C4-2B (cell line): Measurements from ENCODE around the gene HCN3.

Source experiments
- H3K27ac ChIP-seq: fragments of 450-650 bp; 2 replicates; pipeline ENCODE4 v1.5.1; 2017
- CTCF ChIP-seq: fragments of 450-650 bp; conservative IDR thresholded peaks from 2 replicates; pipeline ENCODE4 v1.5.1; 2017; ENCODE audit warnings: mild to moderate bottlenecking
- ZFX ChIP-seq: fragments of 450-650 bp; IDR thresholded peaks from 2 replicates; pipeline ENCODE4 v1.6.1; 2017

The HCN3 gene

DNA sequence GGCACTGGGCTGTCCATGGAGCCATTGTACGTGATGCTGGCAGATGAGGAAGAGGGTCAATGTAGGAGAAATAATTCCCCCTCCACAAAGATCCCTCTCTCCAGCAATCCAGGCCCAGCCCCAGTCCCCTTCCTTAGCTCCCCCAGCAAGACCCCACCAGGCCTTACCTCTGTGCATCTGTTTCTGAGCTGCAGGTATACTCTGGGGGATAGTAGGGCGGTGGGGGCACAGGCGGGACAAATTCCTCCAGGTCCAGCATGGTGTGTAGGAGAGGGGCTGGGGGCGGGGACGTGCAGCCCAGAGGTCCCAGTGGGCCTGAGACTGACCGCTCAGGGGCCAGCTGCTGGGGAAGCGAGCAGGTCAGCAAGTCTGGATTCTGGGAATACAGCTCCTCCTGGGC lies 25.7 kb upstream of the HCN3 start:
- H3K27ac ChIP-seq, result no peak overlapping the region
- TF ChIP-seq ZFX, result no peak
- no peak for TF ChIP-seq CTCF

DNA sequence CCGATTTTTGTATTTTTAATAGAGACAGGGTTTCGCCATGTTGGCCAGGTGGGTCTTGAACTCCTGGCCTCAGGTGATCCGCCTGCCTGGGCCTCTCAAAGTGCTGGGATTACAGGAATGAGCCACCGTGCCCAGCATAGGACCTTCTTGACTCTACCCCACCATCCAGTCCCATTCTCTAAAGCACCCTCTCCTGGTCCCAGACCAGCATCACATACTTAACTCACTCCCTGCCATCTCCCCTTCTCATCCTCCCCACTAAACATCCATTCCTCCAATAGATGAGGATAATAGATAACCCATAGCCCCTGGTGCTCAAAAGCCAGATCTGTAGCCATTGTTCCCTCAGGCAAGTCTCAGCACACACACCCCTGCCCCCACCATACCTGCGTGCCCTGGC lies 24.1 kb upstream of the HCN3 start:
- no peak for TF ChIP-seq ZFX
- TF ChIP-seq CTCF, result no peak
- H3K27ac ChIP-seq, result no peak overlapping the region

GRCh38 chr1:155253797-155254196 lies 23.5 kb upstream of the HCN3 start:
- TF ChIP-seq ZFX (no peak), CTCF (no peak)
- H3K27ac ChIP-seq, result peak overlapping the region; percentile 81; the same call in 1 of the 2 replicates

GRCh38 chr1:155254228-155254713 lies 23.0 kb upstream of the HCN3 start:
- no peak for TF ChIP-seq ZFX
- no peak for TF ChIP-seq CTCF
- peak overlapping the region; percentile 81 for H3K27ac ChIP-seq

- peak; percentile 44; the same call in 1 of the 2 replicates for TF ChIP-seq ZFX
- no peak for TF ChIP-seq CTCF
- peak overlapping the region; percentile 81 for H3K27ac ChIP-seq
Observed at GRCh38 chr1:155254714-155255242, 22.5 kb upstream of the HCN3 start.

- peak within 1 kb of the TSS; percentile 81 for H3K27ac ChIP-seq
- TF ChIP-seq CTCF, result no peak; the same call in 1 of the 2 replicates
- TF ChIP-seq ZFX, result 0 out of 2 replicates have a peak, but pooled peaks have one; percentile 32
Observed at GRCh38 chr1:155255243-155256007, 21.8 kb upstream of the HCN3 start, which contains the start of gene ENTREP3. Gene ENTREP3, minus strand, starts transcription at chr1:155255483. Its CDS starts 606 bp downstream, at chr1:155254877.
